Fibroblast of lung (primary cell): Measurements from ENCODE around the gene CTNND2.

Experiments used
- CTCF ChIP-seq, 2 donors: IDR thresholded peaks in 1 of 2; conservative IDR thresholded peaks in 1 of 2; 1 replicate in 1 of 2; 2 replicates in 1 of 2; pipeline ENCODE4 v1.5.1; 2011 to 2012; ENCODE audit warnings: low read length in 2 of 2, control low read depth in 1 of 2, inconsistent platforms in 1 of 2, low read depth in 1 of 2, mild to moderate bottlenecking in 1 of 2
- EZH2 ChIP-seq: IDR thresholded peaks from 2 replicates; pipeline ENCODE4 v1.5.1; 2012; ENCODE audit warnings: low read length, control low read depth, mild to moderate bottlenecking; ENCODE audit errors: missing control alignments

- TF ChIP-seq CTCF (conservative IDR thresholded peaks at IDR 0.05 in 1 of 2, IDR thresholded peaks at IDR 0.05 in 1 of 2; ENCODE audit: low read depth in 1 of 2, low read length in 2 of 2), result no peak
- TF ChIP-seq EZH2, result no peak
These were observed 841.8 kb downstream of the CTNND2 start for GRCh38 chr5:11062397-11062796.
